Naive thymus-derived CD4-positive, alpha-beta T cell (primary cell): Measurements from ENCODE around the gene SEMA3C. TPM values are rescaled to one million over a fixed set of nuclear protein-coding genes. Genes with fewer than 3 reads are reported as not detected.

Source experiments
- ATAC-seq: fragments of 150-1000 bp; cut with Tn5 transposase; 2 replicates; pipeline ENCODE4 v1.10.0; 2021; ENCODE audit warnings: mild to moderate bottlenecking, moderate library complexity
- CTCF ChIA-PET: fragments of 350-600 bp; sonication (Branson Sonifier 250); formaldehyde crosslinking; loops from one replicate; lab custom pipeline; 2021; ENCODE audit warnings: antibody characterized with exemption; lab: Charles Lee
- POLR2A ChIA-PET: fragments of 350-600 bp; sonication (Branson Sonifier 250); formaldehyde crosslinking; loops from one replicate; lab custom pipeline; 2021; ENCODE audit warnings: antibody characterized with exemption, inconsistent platforms; lab: Charles Lee
- DNase-seq, 9 donors: peaks; one replicate each; pipeline versions ENCODE4 v3.0.0 to v3.0.0-alpha.2; 2020 to 2022; ENCODE audit warnings: mixed read lengths in 1 of 9
- H3K27ac ChIP-seq: one replicate; pipeline ENCODE4 v1.7.0; 2013; ENCODE audit warnings: mild to moderate bottlenecking, low read depth, low read length, moderate library complexity
- H3K27me3 ChIP-seq, 2 donors: one replicate each; pipeline ENCODE4 v1.7.0; 2013; ENCODE audit warnings: low read length in 2 of 2, mild to moderate bottlenecking in 2 of 2, moderate library complexity in 2 of 2; ENCODE audit not compliant: control insufficient read depth in 2 of 2, insufficient read depth in 2 of 2
- H3K36me3 ChIP-seq, 3 experiments: 1 replicate in 2 of 3; 2 replicates in 1 of 3; pipeline ENCODE4 v1.7.0; 2013; ENCODE audit warnings: low read length in 3 of 3, mild to moderate bottlenecking in 3 of 3, moderate library complexity in 1 of 3; ENCODE audit not compliant: insufficient read depth in 3 of 3, control insufficient read depth in 2 of 3
- H3K4me1 ChIP-seq, 2 donors: one replicate each; pipeline ENCODE4 v1.7.0; 2013; ENCODE audit warnings: low read length in 2 of 2, mild to moderate bottlenecking in 2 of 2, moderate library complexity in 1 of 2; ENCODE audit not compliant: control insufficient read depth in 2 of 2, insufficient read depth in 2 of 2
- H3K4me3 ChIP-seq: 2 replicates; pipeline ENCODE4 v1.7.0; 2013; ENCODE audit warnings: mild to moderate bottlenecking, low read length
- H3K9me3 ChIP-seq, 3 experiments: 1 replicate in 2 of 3; 2 replicates in 1 of 3; pipeline ENCODE4 v1.7.0; 2013; ENCODE audit warnings: low read length in 3 of 3; ENCODE audit not compliant: control insufficient read depth in 2 of 3
- H3K27ac Mint-ChIP-seq, 9 donors: one replicate each; pipeline ENCODE4 v1.8.0; 2020 to 2022; ENCODE audit warnings: mixed read lengths in 9 of 9, mild to moderate bottlenecking in 8 of 9, moderate library complexity in 5 of 9, inconsistent platforms in 2 of 9
- H3K27me3 Mint-ChIP-seq, 5 donors: one replicate each; pipeline ENCODE4 v1.8.0; 2021 to 2022; ENCODE audit warnings: mixed read lengths in 5 of 5, mild to moderate bottlenecking in 1 of 5
- H3K36me3 Mint-ChIP-seq, 5 donors: one replicate each; pipeline ENCODE4 v1.8.0; 2020 to 2022; ENCODE audit warnings: mixed read lengths in 5 of 5, mild to moderate bottlenecking in 3 of 5, inconsistent platforms in 1 of 5
- H3K4me1 Mint-ChIP-seq, 7 donors: one replicate each; pipeline ENCODE4 v1.8.0; 2020 to 2022; ENCODE audit warnings: mixed read lengths in 7 of 7, mild to moderate bottlenecking in 3 of 7, inconsistent platforms in 1 of 7
- H3K4me3 Mint-ChIP-seq, 10 donors: one replicate each; pipeline ENCODE4 v1.8.0; 2020 to 2022; ENCODE audit warnings: mild to moderate bottlenecking in 10 of 10, mixed read lengths in 10 of 10, moderate library complexity in 6 of 10, inconsistent platforms in 2 of 10
- H3K9me3 Mint-ChIP-seq, 11 donors: one replicate each; pipeline ENCODE4 v1.8.0; 2020 to 2022; ENCODE audit warnings: mixed read lengths in 11 of 11, mild to moderate bottlenecking in 4 of 11, inconsistent platforms in 1 of 11, moderate library complexity in 1 of 11
- intact Hi-C, 2 donors: fragments of 100-400 bp; cut with micrococcal nuclease; formaldehyde crosslinking; loops; one replicate each; pipeline ENCODE4 v1.15.1; 2023
- polyA plus RNA-seq, 2 donors: library from polyadenylated mRNA; unstranded; fragments of 300-500 nt; fragmentation: Illumina TruSeq; gene quantifications; one replicate each; pipeline ENCODE4 v1.2.3, GENCODE V29; 2021
- total RNA-seq, 6 experiments: library from RNA in 5 of 6; stranded (reverse) in 5 of 6; gene quantifications; 1 replicate in 5 of 6; 2 replicates in 1 of 6; pipeline ENCODE4 v1.2.3 and lab custom pipeline; 2021 to 2026

The SEMA3C gene
- total and polyA plus RNA-seq, 7 experiments from 2014 or later, result 0.35 to 9.4 (median 0.85) TPM; not detected in 3

DNA sequence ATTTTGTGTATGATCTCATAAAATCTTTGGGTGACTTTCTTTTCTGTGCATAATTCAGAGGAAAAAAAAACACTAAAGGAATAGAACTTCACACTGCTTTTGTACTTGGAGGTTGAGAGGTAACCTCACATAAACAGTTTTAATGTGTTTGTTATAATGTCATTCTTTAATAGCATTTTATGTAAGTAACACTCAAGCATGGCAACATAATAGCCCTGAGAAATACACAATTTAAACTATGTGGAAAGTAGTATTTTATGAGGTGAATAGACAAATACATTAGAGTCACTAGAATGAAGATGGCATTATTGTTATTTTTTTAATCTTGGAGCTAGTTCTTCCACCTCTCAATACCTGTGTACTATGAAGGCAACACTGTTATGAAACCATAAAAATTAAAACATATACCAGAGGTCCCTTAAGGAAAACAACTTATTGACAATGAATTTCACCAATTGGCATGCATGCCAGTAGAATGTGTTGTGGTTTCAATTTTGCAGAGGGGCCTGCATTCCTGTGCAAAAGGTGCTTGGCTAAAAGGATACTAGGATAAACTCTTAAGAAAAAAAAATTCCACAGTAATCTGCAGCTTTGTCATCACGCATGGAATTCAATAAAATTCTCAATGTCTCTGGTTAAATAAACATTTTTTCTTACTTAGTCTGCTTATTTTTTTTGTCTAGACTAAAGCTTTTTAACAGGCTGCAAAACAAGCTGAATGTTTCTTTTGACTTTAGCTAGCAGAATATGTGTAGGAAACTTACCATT, 177.9 kb downstream of the SEMA3C start:
- no peak overlapping the region for H3K27ac Mint-ChIP-seq
- no peaks in the 10 kb centered on the region for H3K27me3 ChIP-seq
- no peaks in the 10 kb centered on the region for H3K36me3 Mint-ChIP-seq
- H3K4me3 ChIP-seq, result no peak overlapping the region
- H3K9me3 ChIP-seq, result no peaks in the 10 kb centered on the region
- ATAC-seq (no peak), DNase-seq (no peak)
- H3K36me3 ChIP-seq, result no peaks in the 10 kb centered on the region
- ChIA-PET CTCF (no interaction called here), POLR2A (no interaction called here)
- no peaks in the 10 kb centered on the region for H3K4me1 ChIP-seq
- no peaks in the 10 kb centered on the region for H3K27me3 Mint-ChIP-seq
- H3K27ac ChIP-seq, result no peak overlapping the region
- H3K4me3 Mint-ChIP-seq, result no peak overlapping the region
- intact Hi-C loops, result no loop called here
- no peaks in the 10 kb centered on the region for H3K4me1 Mint-ChIP-seq
- peaks cover 0 to 3% (median 0%) of the 10 kb centered on the region in 11 donors for H3K9me3 Mint-ChIP-seq

DNA sequence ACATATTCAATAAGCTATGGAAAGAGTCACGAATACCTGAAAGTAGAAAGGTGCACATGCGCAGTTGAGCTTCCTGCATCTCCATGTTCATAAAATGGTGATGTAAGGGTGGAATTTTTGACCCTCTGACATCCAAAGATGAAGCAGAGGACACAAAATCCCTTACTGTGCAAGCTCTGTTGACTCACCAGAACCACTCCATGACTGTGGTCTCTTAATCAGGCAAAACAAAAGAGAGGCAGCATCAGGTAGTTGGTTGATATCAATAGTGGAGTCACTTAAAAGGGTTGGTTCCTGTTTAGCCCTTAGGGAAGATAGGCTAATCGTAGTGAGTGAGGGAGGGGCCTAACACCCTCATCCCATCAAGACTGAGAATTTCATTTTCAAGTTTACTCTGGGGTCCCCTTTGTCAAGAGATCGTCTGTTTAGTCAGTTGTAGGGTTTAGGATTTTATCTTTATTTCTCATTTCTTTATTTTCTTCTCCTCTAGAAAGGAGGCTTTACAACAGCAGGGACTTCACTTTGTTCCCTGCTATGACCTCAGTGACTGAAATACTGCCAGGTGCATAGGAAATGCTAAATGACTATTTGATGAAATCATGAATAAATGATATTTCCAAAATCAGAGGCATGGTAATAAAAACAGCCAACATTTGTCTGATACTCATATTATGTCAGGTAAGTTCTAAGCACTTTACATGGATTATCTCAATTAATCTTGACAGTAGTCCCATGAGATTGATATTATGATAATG, 182.3 kb downstream of the SEMA3C start:
- peaks cover 0 to 20% (median 1%) of the 10 kb centered on the region in 11 donors for H3K9me3 Mint-ChIP-seq
- intact Hi-C loops, result no loop called here

DNA sequence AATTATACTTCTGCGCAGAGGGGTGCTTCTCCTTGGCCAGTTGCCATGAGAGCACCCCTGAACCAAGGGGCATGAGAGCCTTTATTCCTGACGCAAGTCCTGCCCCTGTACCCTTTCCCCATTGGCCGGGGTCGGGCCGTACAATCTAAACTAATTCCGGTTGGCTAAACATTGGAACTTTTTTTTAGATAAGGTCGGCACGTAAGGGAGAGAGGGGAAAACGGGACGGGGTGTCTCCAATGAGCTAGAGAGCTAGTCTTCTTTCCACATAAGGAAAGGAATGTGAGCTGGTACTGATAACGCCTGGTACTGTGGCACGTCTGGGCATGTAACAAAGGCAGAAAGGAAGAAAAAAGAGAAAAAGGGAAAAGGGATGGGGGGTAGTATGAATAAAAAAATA, 183.5 kb downstream of the SEMA3C start:
- no peaks in the 10 kb centered on the region for H3K4me1 ChIP-seq
- intact Hi-C loops, result no loop called here
- H3K36me3 ChIP-seq, result no peaks in the 10 kb centered on the region
- H3K36me3 Mint-ChIP-seq, result no peaks in the 10 kb centered on the region
- peaks cover 0 to 20% (median 1%) of the 10 kb centered on the region in 11 donors for H3K9me3 Mint-ChIP-seq
- H3K9me3 ChIP-seq, result no peaks in the 10 kb centered on the region
- H3K4me1 Mint-ChIP-seq, result no peaks in the 10 kb centered on the region
- H3K27ac Mint-ChIP-seq, result no peak overlapping the region
- H3K27ac ChIP-seq, result no peak overlapping the region
- ATAC-seq (no peak), DNase-seq (no peak)
- H3K27me3 ChIP-seq, result no peaks in the 10 kb centered on the region
- ChIA-PET POLR2A (no interaction called here), CTCF (no interaction called here)
- H3K4me3 ChIP-seq, result no peak overlapping the region
- no peak overlapping the region for H3K4me3 Mint-ChIP-seq
- no peaks in the 10 kb centered on the region for H3K27me3 Mint-ChIP-seq

More for the DNA sequence above, 182.3 kb downstream of the SEMA3C start:
- CTCF ChIA-PET, result no interaction called here
- Mint-ChIP-seq H3K27me3 (no peaks in the 10 kb centered on the region), H3K36me3 (no peaks in the 10 kb centered on the region), H3K27ac (no peak overlapping the region), H3K4me1 (no peaks in the 10 kb centered on the region), H3K4me3 (no peak overlapping the region)
- H3K9me3 ChIP-seq, result no peaks in the 10 kb centered on the region
- H3K27me3 ChIP-seq, result no peaks in the 10 kb centered on the region
- no peak for DNase-seq
- no peaks in the 10 kb centered on the region for H3K36me3 ChIP-seq
- H3K4me1 ChIP-seq, result no peaks in the 10 kb centered on the region
- no peak overlapping the region for H3K27ac ChIP-seq
- POLR2A ChIA-PET, result no interaction called here
- no peak for ATAC-seq
- no peak overlapping the region for H3K4me3 ChIP-seq

DNA sequence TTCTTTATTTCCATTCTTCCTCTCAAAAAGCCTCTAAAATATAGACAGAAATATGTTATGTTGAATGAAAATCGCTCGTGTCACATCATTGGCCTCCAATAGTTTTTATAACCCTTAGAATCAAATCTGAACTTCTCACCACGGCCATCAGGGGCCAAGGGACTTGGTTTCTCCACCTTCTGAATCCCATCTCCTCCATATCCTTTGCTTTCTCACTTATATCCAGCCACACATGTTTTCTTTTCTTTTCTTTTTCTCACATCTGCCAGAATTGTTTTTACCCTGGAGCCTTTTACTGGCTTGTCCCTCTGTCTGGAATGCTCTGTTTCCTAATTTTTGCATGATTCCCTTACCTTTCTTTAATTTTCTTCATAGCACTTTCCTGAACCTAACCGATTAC, 184.8 kb downstream of the SEMA3C start:
- Mint-ChIP-seq H3K4me3 (no peak overlapping the region), H3K27me3 (no peaks in the 10 kb centered on the region), H3K27ac (no peak overlapping the region), H3K36me3 (no peaks in the 10 kb centered on the region), H3K9me3 (peaks cover 0 to 20% (median 2%) of the 10 kb centered on the region in 11 donors), H3K4me1 (no peaks in the 10 kb centered on the region)
- ATAC-seq (no peak), DNase-seq (no peak)
- POLR2A ChIA-PET, result no interaction called here
- Histone ChIP-seq H3K4me3 (no peak overlapping the region), H3K4me1 (no peaks in the 10 kb centered on the region), H3K27ac (no peak overlapping the region), H3K36me3 (no peaks in the 10 kb centered on the region), H3K9me3 (no peaks in the 10 kb centered on the region), H3K27me3 (no peaks in the 10 kb centered on the region)
- intact Hi-C loops, result no loop called here
- CTCF ChIA-PET, result no interaction called here

- no peak for DNase-seq
- no peak overlapping the region for H3K4me3 ChIP-seq
- ChIA-PET CTCF (no interaction called here), POLR2A (no interaction called here)
- H3K4me1 Mint-ChIP-seq, result no peaks in the 10 kb centered on the region
- no peak for ATAC-seq
- H3K27ac ChIP-seq, result no peak overlapping the region
- H3K27ac Mint-ChIP-seq, result no peak overlapping the region
- H3K9me3 Mint-ChIP-seq, result peaks cover 0 to 20% (median 2%) of the 10 kb centered on the region in 11 donors
- no peaks in the 10 kb centered on the region for H3K36me3 ChIP-seq
- no peaks in the 10 kb centered on the region for H3K9me3 ChIP-seq
- no peaks in the 10 kb centered on the region for H3K4me1 ChIP-seq
- no peaks in the 10 kb centered on the region for H3K27me3 ChIP-seq
- no peak overlapping the region for H3K4me3 Mint-ChIP-seq
- intact Hi-C loops, result no loop called here
- H3K36me3 Mint-ChIP-seq, result no peaks in the 10 kb centered on the region
- no peaks in the 10 kb centered on the region for H3K27me3 Mint-ChIP-seq
These were observed 185.4 kb downstream of the SEMA3C start for GRCh38 chr7:80733333-80733915.

- H3K4me1 ChIP-seq, result no peaks in the 10 kb centered on the region
- peaks cover 0 to 20% (median 2%) of the 10 kb centered on the region in 11 donors for H3K9me3 Mint-ChIP-seq
- H3K4me1 Mint-ChIP-seq, result no peaks in the 10 kb centered on the region
- no peaks in the 10 kb centered on the region for H3K27me3 ChIP-seq
- no peak overlapping the region for H3K4me3 Mint-ChIP-seq
- H3K36me3 ChIP-seq, result no peaks in the 10 kb centered on the region
- H3K4me3 ChIP-seq, result no peak overlapping the region
- H3K9me3 ChIP-seq, result no peaks in the 10 kb centered on the region
- H3K27ac Mint-ChIP-seq, result no peak overlapping the region
- no peak for DNase-seq
- no peaks in the 10 kb centered on the region for H3K27me3 Mint-ChIP-seq
- no peak overlapping the region for H3K27ac ChIP-seq
- no peak for ATAC-seq
- POLR2A ChIA-PET, result no interaction called here
- CTCF ChIA-PET, result no interaction called here
- intact Hi-C loops, result no loop called here
- H3K36me3 Mint-ChIP-seq, result no peaks in the 10 kb centered on the region
These were observed 186.2 kb downstream of the SEMA3C start for GRCh38 chr7:80732630-80733029.
